GM23338 (cell line): Measurements from ENCODE around the gene DNAJC4. TPM values are rescaled to one million over a fixed set of nuclear protein-coding genes. Genes with fewer than 3 reads are reported as not detected.

Source experiments
- ATAC-seq: fragments of 200-7000 bp; cut with Tn5 transposase; 3 replicates; pipeline ENCODE4 v1.9.1; 2020
- DNase-seq: peaks from one replicate; pipeline ENCODE4 v3.0.0-alpha.2; 2015; ENCODE audit warnings: low spot score
- H2AFZ ChIP-seq: fragments of 200-600 bp; sonication (generic); 2 replicates; pipeline ENCODE4 v1.8.0; 2016; ENCODE audit warnings: antibody characterized with exemption, mild to moderate bottlenecking, moderate library complexity
- H3F3A ChIP-seq: fragments of 200-600 bp; sonication (generic); replicated peaks from 2 replicates; pipeline ENCODE4 v1.8.0; 2017; ENCODE audit warnings: antibody characterized with exemption, mixed run types, low read depth
- H3K27ac ChIP-seq: fragments of 200-600 bp; sonication (generic); 2 replicates; pipeline ENCODE4 v1.6.1; 2016; ENCODE audit warnings: low read depth
- H3K27me3 ChIP-seq: fragments of 200-600 bp; sonication (generic); 2 replicates; pipeline ENCODE4 v1.8.0; 2016; ENCODE audit warnings: mild to moderate bottlenecking, mixed run types, moderate library complexity; ENCODE audit not compliant: insufficient read depth
- H3K36me3 ChIP-seq: fragments of 200-600 bp; sonication (generic); 2 replicates; pipeline ENCODE4 v1.8.0; 2016; ENCODE audit warnings: mild to moderate bottlenecking; ENCODE audit not compliant: insufficient read depth
- H3K4me1 ChIP-seq: fragments of 200-600 bp; sonication (generic); 2 replicates; pipeline ENCODE4 v1.8.0; 2016; ENCODE audit warnings: mild to moderate bottlenecking, moderate library complexity; ENCODE audit not compliant: insufficient read depth
- H3K4me2 ChIP-seq: fragments of 200-600 bp; sonication (generic); 2 replicates; pipeline ENCODE4 v1.7.1; 2017; ENCODE audit warnings: mixed run types
- H3K4me3 ChIP-seq: fragments of 200-600 bp; sonication (generic); 2 replicates; pipeline ENCODE4 v1.6.1; 2016; ENCODE audit warnings: mixed run types
- H3K79me2 ChIP-seq: fragments of 200-600 bp; sonication (generic); replicated peaks from 2 replicates; pipeline ENCODE4 v1.8.0; 2017; ENCODE audit warnings: mild to moderate bottlenecking; ENCODE audit not compliant: insufficient read depth
- H3K9me2 ChIP-seq: fragments of 200-600 bp; sonication (generic); 2 replicates; pipeline ENCODE4 v1.8.0; 2017; ENCODE audit not compliant: insufficient read depth
- H4K20me1 ChIP-seq: fragments of 200-600 bp; sonication (generic); replicated peaks from 2 replicates; pipeline ENCODE4 v1.8.0; 2017; ENCODE audit warnings: mild to moderate bottlenecking; ENCODE audit not compliant: insufficient read depth
- H3K27ac Mint-ChIP-seq: 2 replicates; pipeline ENCODE4 v1.8.0; 2020; ENCODE audit warnings: inconsistent platforms, mild to moderate bottlenecking, moderate library complexity, mixed read lengths
- H3K27me3 Mint-ChIP-seq: 3 replicates; pipeline ENCODE4 v1.8.0; 2022; ENCODE audit warnings: low read depth, mild to moderate bottlenecking, moderate library complexity, mixed read lengths, inconsistent platforms; ENCODE audit not compliant: insufficient read depth, poor library complexity
- H3K36me3 Mint-ChIP-seq: 3 replicates; pipeline ENCODE4 v1.8.0; 2021; ENCODE audit warnings: low read depth, mild to moderate bottlenecking, inconsistent platforms, moderate library complexity, mixed read lengths
- H3K4me1 Mint-ChIP-seq: 3 replicates; pipeline ENCODE4 v1.8.0; 2020; ENCODE audit warnings: mild to moderate bottlenecking, inconsistent platforms, mixed read lengths
- H3K4me3 Mint-ChIP-seq: 3 replicates; pipeline ENCODE4 v1.8.0; 2021; ENCODE audit warnings: moderate library complexity, mild to moderate bottlenecking, inconsistent platforms, mixed read lengths
- H3K9me3 Mint-ChIP-seq: 3 replicates; pipeline ENCODE4 v1.8.0; 2020; ENCODE audit warnings: moderate library complexity, mild to moderate bottlenecking, inconsistent platforms, mixed read lengths
- CREB1 ChIP-seq: fragments of 250-450 bp; sonication (Bioruptor Pico); IDR thresholded peaks from 2 replicates; pipeline ENCODE4 v1.5.0; 2020; ENCODE audit warnings: low read depth, mild to moderate bottlenecking, moderate library complexity
- EZH2 ChIP-seq: fragments of 200-600 bp; sonication (generic); IDR thresholded peaks from one replicate; pipeline ENCODE4 v1.8.0; 2017; ENCODE audit warnings: antibody characterized with exemption, mild to moderate bottlenecking, low read depth; ENCODE audit not compliant: unreplicated experiment
- EZH2phosphoT487 ChIP-seq: fragments of 200-600 bp; sonication (generic); IDR thresholded peaks from one replicate; pipeline ENCODE4 v1.8.1; 2018; ENCODE audit warnings: antibody characterized with exemption; ENCODE audit not compliant: unreplicated experiment
- JUNB ChIP-seq: IDR thresholded peaks from one replicate; pipeline ENCODE4 v1.6.1; 2016; ENCODE audit warnings: antibody characterized with exemption; ENCODE audit not compliant: unreplicated experiment
- NANOG ChIP-seq: IDR thresholded peaks from 2 replicates; pipeline ENCODE4 v1.6.1; 2016; ENCODE audit warnings: antibody characterized with exemption, borderline replicate concordance
- POLR2AphosphoS5 ChIP-seq: IDR thresholded peaks from 2 replicates; pipeline ENCODE4 v1.6.1; 2016; ENCODE audit warnings: antibody characterized with exemption, low read depth
- STAT1 ChIP-seq: IDR thresholded peaks from one replicate; pipeline ENCODE4 v1.6.1; 2016; ENCODE audit warnings: antibody characterized with exemption; ENCODE audit not compliant: unreplicated experiment
- ZNF114 ChIP-seq: fragments of 250-450 bp; sonication (Bioruptor Pico); IDR thresholded peaks from 2 replicates; pipeline ENCODE4 v1.5.0; 2020; ENCODE audit warnings: mild to moderate bottlenecking, moderate library complexity
- ZNF331 ChIP-seq: fragments of 250-450 bp; sonication (Bioruptor Pico); IDR thresholded peaks from 2 replicates; pipeline ENCODE4 v1.5.0; 2020; ENCODE audit warnings: low read depth, mild to moderate bottlenecking, moderate library complexity
- polyA plus RNA-seq: library from polyadenylated mRNA; unstranded; fragments of >200 nt; fragmentation: Nextera tagmentation; extraction: Ambion mirVana; gene quantifications from 2 replicates; pipeline ENCODE4 v1.2.1, GENCODE V29; 2016
- total RNA-seq: library from RNA; depleted of rRNA; stranded (reverse); fragments of >200 nt; shearing (Covaris generic); gene quantifications from 2 replicates; pipeline ENCODE4 v1.2.3, GENCODE V29; 2014
- TF ChIP-seq, protein P1 (sequence below): fragments of 250-450 bp; sonication (Bioruptor Pico); IDR thresholded peaks from 2 replicates; pipeline ENCODE4 v1.5.0; 2020; ENCODE audit warnings: mild to moderate bottlenecking, moderate library complexity
- TF ChIP-seq, protein P2 (sequence below): IDR thresholded peaks from one replicate; pipeline ENCODE4 v1.6.1; 2018; ENCODE audit warnings: antibody characterized with exemption; ENCODE audit not compliant: unreplicated experiment
- TF ChIP-seq, protein P3 (sequence below): IDR thresholded peaks from 2 replicates; pipeline ENCODE4 v1.6.1; 2016; ENCODE audit warnings: antibody characterized with exemption
- TF ChIP-seq, protein P4 (sequence below), 2 experiments: fragments of 200-600 bp in 1 of 2; sonication (generic) in 1 of 2; conservative IDR thresholded peaks; 2 replicates each; pipeline versions ENCODE4 v1.5.1 to v1.6.1; 2016 to 2017; ENCODE audit warnings: antibody characterized with exemption in 2 of 2, low read depth in 2 of 2, mild to moderate bottlenecking in 2 of 2, moderate library complexity in 1 of 2

Gene DNAJC4
- total and polyA plus RNA-seq, 2 experiments from 2014 or later, result 10.5 to 34.4 TPM

DNA sequence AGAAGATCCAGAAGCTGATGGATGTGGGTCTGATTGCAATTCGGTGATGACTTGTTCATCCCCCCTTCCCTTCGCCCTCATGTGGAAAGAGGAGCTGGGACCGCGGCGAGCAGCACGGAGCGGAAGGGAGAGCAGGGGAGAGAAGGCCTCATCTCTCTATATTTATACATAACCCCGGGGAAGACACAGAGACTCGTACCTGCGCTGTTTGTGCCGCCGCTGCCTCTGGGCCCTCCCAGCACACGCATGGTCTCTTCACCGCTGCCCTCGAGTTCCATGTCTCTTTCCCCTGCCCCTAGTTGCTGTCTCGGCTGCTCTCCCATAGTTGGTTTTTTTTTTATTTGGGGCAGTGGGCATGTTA, 26.3 kb upstream of the DNAJC4 start:
- Histone ChIP-seq H3K4me2 (no peak overlapping the region), H3F3A (peaks cover 47% of the 10 kb centered on the region), H3K27ac (no peak overlapping the region), H2AFZ (no peak overlapping the region), H3K9me2 (no peaks in the 10 kb centered on the region), H3K36me3 (peaks cover 49% of the 10 kb centered on the region), H3K27me3 (no peaks in the 10 kb centered on the region), H3K79me2 (0 out of 2 replicates have a peak, but pooled peaks cover 6% of the 10 kb centered on the region), H3K4me3 (no peak overlapping the region), H4K20me1 (peaks cover 33% of the 10 kb centered on the region), H3K4me1 (no peaks in the 10 kb centered on the region; the same call in 1 of the 2 replicates)
- Mint-ChIP-seq H3K36me3 (peaks cover 69% of the 10 kb centered on the region), H3K27ac (peak overlapping the region; percentile 49; the same call in 1 of the 2 replicates), H3K4me3 (no peak overlapping the region), H3K27me3 (peaks cover 14% of the 10 kb centered on the region), H3K4me1 (peaks cover 18% of the 10 kb centered on the region), H3K9me3 (no peaks in the 10 kb centered on the region)
- no peak for DNase-seq
- no peak for TF ChIP-seq NANOG
- TF ChIP-seq ZNF114 (CRISPR knock-in tag), result no peak
- no peak for TF ChIP-seq EZH2phosphoT487
- TF ChIP-seq, protein P1, sequence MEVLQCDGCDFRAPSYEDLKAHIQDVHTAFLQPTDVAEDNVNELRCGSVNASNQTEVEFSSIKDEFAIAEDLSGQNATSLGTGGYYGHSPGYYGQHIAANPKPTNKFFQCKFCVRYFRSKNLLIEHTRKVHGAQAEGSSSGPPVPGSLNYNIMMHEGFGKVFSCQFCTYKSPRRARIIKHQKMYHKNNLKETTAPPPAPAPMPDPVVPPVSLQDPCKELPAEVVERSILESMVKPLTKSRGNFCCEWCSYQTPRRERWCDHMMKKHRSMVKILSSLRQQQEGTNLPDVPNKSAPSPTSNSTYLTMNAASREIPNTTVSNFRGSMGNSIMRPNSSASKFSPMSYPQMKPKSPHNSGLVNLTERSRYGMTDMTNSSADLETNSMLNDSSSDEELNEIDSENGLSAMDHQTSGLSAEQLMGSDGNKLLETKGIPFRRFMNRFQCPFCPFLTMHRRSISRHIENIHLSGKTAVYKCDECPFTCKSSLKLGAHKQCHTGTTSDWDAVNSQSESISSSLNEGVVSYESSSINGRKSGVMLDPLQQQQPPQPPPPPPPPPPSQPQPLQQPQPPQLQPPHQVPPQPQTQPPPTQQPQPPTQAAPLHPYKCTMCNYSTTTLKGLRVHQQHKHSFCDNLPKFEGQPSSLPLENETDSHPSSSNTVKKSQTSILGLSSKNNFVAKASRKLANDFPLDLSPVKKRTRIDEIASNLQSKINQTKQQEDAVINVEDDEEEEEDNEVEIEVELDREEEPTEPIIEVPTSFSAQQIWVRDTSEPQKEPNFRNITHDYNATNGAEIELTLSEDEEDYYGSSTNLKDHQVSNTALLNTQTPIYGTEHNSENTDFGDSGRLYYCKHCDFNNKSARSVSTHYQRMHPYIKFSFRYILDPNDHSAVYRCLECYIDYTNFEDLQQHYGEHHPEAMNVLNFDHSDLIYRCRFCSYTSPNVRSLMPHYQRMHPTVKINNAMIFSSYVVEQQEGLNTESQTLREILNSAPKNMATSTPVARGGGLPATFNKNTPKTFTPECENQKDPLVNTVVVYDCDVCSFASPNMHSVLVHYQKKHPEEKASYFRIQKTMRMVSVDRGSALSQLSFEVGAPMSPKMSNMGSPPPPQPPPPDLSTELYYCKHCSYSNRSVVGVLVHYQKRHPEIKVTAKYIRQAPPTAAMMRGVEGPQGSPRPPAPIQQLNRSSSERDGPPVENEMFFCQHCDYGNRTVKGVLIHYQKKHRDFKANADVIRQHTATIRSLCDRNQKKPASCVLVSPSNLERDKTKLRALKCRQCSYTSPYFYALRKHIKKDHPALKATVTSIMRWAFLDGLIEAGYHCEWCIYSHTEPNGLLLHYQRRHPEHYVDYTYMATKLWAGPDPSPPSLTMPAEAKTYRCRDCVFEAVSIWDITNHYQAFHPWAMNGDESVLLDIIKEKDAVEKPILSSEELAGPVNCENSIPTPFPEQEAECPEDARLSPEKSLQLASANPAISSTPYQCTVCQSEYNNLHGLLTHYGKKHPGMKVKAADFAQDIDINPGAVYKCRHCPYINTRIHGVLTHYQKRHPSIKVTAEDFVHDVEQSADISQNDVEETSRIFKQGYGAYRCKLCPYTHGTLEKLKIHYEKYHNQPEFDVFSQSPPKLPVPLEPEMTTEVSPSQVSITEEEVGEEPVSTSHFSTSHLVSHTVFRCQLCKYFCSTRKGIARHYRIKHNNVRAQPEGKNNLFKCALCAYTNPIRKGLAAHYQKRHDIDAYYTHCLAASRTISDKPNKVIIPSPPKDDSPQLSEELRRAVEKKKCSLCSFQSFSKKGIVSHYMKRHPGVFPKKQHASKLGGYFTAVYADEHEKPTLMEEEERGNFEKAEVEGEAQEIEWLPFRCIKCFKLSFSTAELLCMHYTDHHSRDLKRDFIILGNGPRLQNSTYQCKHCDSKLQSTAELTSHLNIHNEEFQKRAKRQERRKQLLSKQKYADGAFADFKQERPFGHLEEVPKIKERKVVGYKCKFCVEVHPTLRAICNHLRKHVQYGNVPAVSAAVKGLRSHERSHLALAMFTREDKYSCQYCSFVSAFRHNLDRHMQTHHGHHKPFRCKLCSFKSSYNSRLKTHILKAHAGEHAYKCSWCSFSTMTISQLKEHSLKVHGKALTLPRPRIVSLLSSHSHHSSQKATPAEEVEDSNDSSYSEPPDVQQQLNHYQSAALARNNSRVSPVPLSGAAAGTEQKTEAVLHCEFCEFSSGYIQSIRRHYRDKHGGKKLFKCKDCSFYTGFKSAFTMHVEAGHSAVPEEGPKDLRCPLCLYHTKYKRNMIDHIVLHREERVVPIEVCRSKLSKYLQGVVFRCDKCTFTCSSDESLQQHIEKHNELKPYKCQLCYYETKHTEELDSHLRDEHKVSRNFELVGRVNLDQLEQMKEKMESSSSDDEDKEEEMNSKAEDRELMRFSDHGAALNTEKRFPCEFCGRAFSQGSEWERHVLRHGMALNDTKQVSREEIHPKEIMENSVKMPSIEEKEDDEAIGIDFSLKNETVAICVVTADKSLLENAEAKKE (CRISPR knock-in tag), result no peak
- TF ChIP-seq ZNF331 (CRISPR knock-in tag), result no peak
- TF ChIP-seq, protein P2, sequence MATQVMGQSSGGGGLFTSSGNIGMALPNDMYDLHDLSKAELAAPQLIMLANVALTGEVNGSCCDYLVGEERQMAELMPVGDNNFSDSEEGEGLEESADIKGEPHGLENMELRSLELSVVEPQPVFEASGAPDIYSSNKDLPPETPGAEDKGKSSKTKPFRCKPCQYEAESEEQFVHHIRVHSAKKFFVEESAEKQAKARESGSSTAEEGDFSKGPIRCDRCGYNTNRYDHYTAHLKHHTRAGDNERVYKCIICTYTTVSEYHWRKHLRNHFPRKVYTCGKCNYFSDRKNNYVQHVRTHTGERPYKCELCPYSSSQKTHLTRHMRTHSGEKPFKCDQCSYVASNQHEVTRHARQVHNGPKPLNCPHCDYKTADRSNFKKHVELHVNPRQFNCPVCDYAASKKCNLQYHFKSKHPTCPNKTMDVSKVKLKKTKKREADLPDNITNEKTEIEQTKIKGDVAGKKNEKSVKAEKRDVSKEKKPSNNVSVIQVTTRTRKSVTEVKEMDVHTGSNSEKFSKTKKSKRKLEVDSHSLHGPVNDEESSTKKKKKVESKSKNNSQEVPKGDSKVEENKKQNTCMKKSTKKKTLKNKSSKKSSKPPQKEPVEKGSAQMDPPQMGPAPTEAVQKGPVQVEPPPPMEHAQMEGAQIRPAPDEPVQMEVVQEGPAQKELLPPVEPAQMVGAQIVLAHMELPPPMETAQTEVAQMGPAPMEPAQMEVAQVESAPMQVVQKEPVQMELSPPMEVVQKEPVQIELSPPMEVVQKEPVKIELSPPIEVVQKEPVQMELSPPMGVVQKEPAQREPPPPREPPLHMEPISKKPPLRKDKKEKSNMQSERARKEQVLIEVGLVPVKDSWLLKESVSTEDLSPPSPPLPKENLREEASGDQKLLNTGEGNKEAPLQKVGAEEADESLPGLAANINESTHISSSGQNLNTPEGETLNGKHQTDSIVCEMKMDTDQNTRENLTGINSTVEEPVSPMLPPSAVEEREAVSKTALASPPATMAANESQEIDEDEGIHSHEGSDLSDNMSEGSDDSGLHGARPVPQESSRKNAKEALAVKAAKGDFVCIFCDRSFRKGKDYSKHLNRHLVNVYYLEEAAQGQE, result no peak
- TF ChIP-seq EZH2, result no peak
- TF ChIP-seq STAT1, result no peak
- no peak for TF ChIP-seq CREB1 (CRISPR knock-in tag)
- TF ChIP-seq POLR2AphosphoS5, result no peak
- no peak for TF ChIP-seq JUNB
- TF ChIP-seq, protein P3, sequence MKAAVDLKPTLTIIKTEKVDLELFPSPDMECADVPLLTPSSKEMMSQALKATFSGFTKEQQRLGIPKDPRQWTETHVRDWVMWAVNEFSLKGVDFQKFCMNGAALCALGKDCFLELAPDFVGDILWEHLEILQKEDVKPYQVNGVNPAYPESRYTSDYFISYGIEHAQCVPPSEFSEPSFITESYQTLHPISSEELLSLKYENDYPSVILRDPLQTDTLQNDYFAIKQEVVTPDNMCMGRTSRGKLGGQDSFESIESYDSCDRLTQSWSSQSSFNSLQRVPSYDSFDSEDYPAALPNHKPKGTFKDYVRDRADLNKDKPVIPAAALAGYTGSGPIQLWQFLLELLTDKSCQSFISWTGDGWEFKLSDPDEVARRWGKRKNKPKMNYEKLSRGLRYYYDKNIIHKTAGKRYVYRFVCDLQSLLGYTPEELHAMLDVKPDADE, result no peak
- TF ChIP-seq, protein P4, sequence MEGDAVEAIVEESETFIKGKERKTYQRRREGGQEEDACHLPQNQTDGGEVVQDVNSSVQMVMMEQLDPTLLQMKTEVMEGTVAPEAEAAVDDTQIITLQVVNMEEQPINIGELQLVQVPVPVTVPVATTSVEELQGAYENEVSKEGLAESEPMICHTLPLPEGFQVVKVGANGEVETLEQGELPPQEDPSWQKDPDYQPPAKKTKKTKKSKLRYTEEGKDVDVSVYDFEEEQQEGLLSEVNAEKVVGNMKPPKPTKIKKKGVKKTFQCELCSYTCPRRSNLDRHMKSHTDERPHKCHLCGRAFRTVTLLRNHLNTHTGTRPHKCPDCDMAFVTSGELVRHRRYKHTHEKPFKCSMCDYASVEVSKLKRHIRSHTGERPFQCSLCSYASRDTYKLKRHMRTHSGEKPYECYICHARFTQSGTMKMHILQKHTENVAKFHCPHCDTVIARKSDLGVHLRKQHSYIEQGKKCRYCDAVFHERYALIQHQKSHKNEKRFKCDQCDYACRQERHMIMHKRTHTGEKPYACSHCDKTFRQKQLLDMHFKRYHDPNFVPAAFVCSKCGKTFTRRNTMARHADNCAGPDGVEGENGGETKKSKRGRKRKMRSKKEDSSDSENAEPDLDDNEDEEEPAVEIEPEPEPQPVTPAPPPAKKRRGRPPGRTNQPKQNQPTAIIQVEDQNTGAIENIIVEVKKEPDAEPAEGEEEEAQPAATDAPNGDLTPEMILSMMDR (conservative IDR thresholded peaks at IDR 0.05; ENCODE audit: low read depth in 2 of 2), result no peak
- no peak for ATAC-seq
